Smooth muscle cell (in vitro differentiated cells): ENCODE data around the gene BCL2. TPM values are rescaled to one million over a fixed set of nuclear protein-coding genes. Genes with fewer than 3 reads are reported as not detected.

Experiments used
- DNase-seq: peaks from one replicate; lab custom pipeline; 2025; ENCODE audit not compliant: unreplicated experiment; lab: John Stamatoyannopoulos, UW
- H2AFZ ChIP-seq: fragments of 200-600 bp; sonication (generic); 2 replicates; pipeline ENCODE4 v1.6.0; 2016; ENCODE audit warnings: antibody characterized with exemption, low read depth, mild to moderate bottlenecking
- H3F3A ChIP-seq: fragments of 200-600 bp; sonication (generic); 2 replicates; pipeline ENCODE4 v1.6.0; 2017; ENCODE audit warnings: antibody characterized with exemption, low read depth
- H3K27ac ChIP-seq: fragments of 200-600 bp; sonication (generic); 2 replicates; pipeline ENCODE4 v1.5.1; 2016; ENCODE audit warnings: low read depth, mild to moderate bottlenecking
- H3K27me3 ChIP-seq: fragments of 200-600 bp; sonication (generic); 2 replicates; pipeline ENCODE4 v1.6.1; 2016; ENCODE audit warnings: low read depth, mild to moderate bottlenecking
- H3K36me3 ChIP-seq: fragments of 200-600 bp; sonication (generic); 2 replicates; pipeline ENCODE4 v1.5.1; 2016; ENCODE audit warnings: low read depth
- H3K4me1 ChIP-seq: fragments of 200-600 bp; sonication (generic); 2 replicates; pipeline ENCODE4 v1.5.1; 2016; ENCODE audit warnings: low read depth
- H3K4me2 ChIP-seq: fragments of 200-600 bp; sonication (generic); 2 replicates; pipeline ENCODE4 v1.6.0; 2016; ENCODE audit warnings: mild to moderate bottlenecking
- H3K4me3 ChIP-seq: fragments of 200-600 bp; sonication (generic); 2 replicates; pipeline ENCODE4 v1.5.1; 2016; ENCODE audit warnings: mild to moderate bottlenecking
- H3K79me2 ChIP-seq: fragments of 200-600 bp; sonication (generic); 2 replicates; pipeline ENCODE4 v1.6.0; 2016; ENCODE audit warnings: low read depth, mild to moderate bottlenecking
- H3K9ac ChIP-seq: fragments of 200-600 bp; sonication (generic); 2 replicates; pipeline ENCODE4 v1.6.0; 2016; ENCODE audit warnings: low read depth
- H3K9me3 ChIP-seq: fragments of 200-600 bp; sonication (generic); replicated peaks from 2 replicates; pipeline ENCODE4 v1.5.1; 2016; ENCODE audit warnings: low read depth
- H4K20me1 ChIP-seq: fragments of 200-600 bp; sonication (generic); 2 replicates; pipeline ENCODE4 v1.6.0; 2016; ENCODE audit warnings: low read depth
- WGBS: methylation state at CpG from one replicate; pipeline ENCODE4 v1.1.7; 2016; ENCODE audit warnings: low lambda C conversion rate; 5-methylcytosine and 5-hydroxymethylcytosine counted together
- polyA plus RNA-seq: library from polyadenylated mRNA; unstranded; fragments of >200 nt; fragmentation: Nextera tagmentation; extraction: Ambion mirVana; gene quantifications from 2 replicates; pipeline ENCODE4 v1.2.1, GENCODE V29; 2016
- total RNA-seq: library from RNA; depleted of rRNA; stranded (reverse); fragments of >200 nt; gene quantifications from 2 replicates; pipeline ENCODE4 v1.2.3, GENCODE V29; 2014
- TF ChIP-seq, protein P1 (sequence below): fragments of 200-600 bp; sonication (generic); IDR thresholded peaks from 2 replicates; pipeline ENCODE4 v1.5.1; 2017; ENCODE audit warnings: borderline replicate concordance, mild to moderate bottlenecking, antibody characterized with exemption; ENCODE audit not compliant: insufficient read depth, poor library complexity, severe bottlenecking

BCL2 gene
- total and polyA plus RNA-seq, 2 experiments from 2014 or later, result 0.85 TPM; not detected in 1

GRCh38 chr18:63313396-63313917, 6.1 kb downstream of the BCL2 start:
- Histone ChIP-seq H3K36me3 (no peaks in the 10 kb centered on the region), H3K79me2 (no peaks in the 10 kb centered on the region), H3K4me2 (no peak overlapping the region), H3K27me3 (peaks cover 49% of the 10 kb centered on the region), H4K20me1 (no peaks in the 10 kb centered on the region), H3K4me1 (peaks cover 3% of the 10 kb centered on the region), H3K27ac (no peak overlapping the region), H2AFZ (no peak overlapping the region), H3K4me3 (no peak overlapping the region), H3K9me3 (no peaks in the 10 kb centered on the region), H3F3A (no peaks in the 10 kb centered on the region), H3K9ac (no peak overlapping the region)
- WGBS, result 76% methylated on average over 5 of the region's 5 CpGs
- DNase-seq, result no peak
- TF ChIP-seq, protein P1, sequence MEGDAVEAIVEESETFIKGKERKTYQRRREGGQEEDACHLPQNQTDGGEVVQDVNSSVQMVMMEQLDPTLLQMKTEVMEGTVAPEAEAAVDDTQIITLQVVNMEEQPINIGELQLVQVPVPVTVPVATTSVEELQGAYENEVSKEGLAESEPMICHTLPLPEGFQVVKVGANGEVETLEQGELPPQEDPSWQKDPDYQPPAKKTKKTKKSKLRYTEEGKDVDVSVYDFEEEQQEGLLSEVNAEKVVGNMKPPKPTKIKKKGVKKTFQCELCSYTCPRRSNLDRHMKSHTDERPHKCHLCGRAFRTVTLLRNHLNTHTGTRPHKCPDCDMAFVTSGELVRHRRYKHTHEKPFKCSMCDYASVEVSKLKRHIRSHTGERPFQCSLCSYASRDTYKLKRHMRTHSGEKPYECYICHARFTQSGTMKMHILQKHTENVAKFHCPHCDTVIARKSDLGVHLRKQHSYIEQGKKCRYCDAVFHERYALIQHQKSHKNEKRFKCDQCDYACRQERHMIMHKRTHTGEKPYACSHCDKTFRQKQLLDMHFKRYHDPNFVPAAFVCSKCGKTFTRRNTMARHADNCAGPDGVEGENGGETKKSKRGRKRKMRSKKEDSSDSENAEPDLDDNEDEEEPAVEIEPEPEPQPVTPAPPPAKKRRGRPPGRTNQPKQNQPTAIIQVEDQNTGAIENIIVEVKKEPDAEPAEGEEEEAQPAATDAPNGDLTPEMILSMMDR, result no peak

GRCh38 chr18:63312737-63313395, 6.7 kb downstream of the BCL2 start:
- Histone ChIP-seq H3K9ac (no peak overlapping the region), H3F3A (no peaks in the 10 kb centered on the region), H3K4me3 (no peak overlapping the region), H3K27me3 (peaks cover 43% of the 10 kb centered on the region), H3K27ac (no peak overlapping the region), H3K4me2 (no peak overlapping the region), H3K9me3 (no peaks in the 10 kb centered on the region), H4K20me1 (no peaks in the 10 kb centered on the region), H3K36me3 (no peaks in the 10 kb centered on the region), H3K79me2 (no peaks in the 10 kb centered on the region), H3K4me1 (no peaks in the 10 kb centered on the region), H2AFZ (no peak overlapping the region)
- WGBS, result 42% methylated on average over 5 of the region's 5 CpGs
- TF ChIP-seq, protein P1, result no peak
- no peak for DNase-seq

- no peak for DNase-seq
- peaks cover 35% of the 10 kb centered on the region for H3K27me3 ChIP-seq
- no peaks in the 10 kb centered on the region for H3K4me1 ChIP-seq
- no peaks in the 10 kb centered on the region for H3K79me2 ChIP-seq
- no peak overlapping the region for H3K9ac ChIP-seq
- no peaks in the 10 kb centered on the region for H4K20me1 ChIP-seq
- H3K4me2 ChIP-seq, result no peak overlapping the region
- TF ChIP-seq, protein P1, result no peak
- H3F3A ChIP-seq, result no peaks in the 10 kb centered on the region
- no peaks in the 10 kb centered on the region for H3K9me3 ChIP-seq
- H3K36me3 ChIP-seq, result no peaks in the 10 kb centered on the region
- no peak overlapping the region for H2AFZ ChIP-seq
- H3K4me3 ChIP-seq, result no peak overlapping the region
- H3K27ac ChIP-seq, result no peak overlapping the region
- WGBS, result 95% methylated on average over 3 of the region's 3 CpGs
Observed at GRCh38 chr18:63312019-63312409, 7.6 kb downstream of the BCL2 start.
